ENCODE measurements around the gene VWA1.
"Not testable (repeated sequence)": the region's sequence is repeated elsewhere in the genome, so short reads cannot be mapped to it uniquely, and the experiment has no call there.

DNA sequence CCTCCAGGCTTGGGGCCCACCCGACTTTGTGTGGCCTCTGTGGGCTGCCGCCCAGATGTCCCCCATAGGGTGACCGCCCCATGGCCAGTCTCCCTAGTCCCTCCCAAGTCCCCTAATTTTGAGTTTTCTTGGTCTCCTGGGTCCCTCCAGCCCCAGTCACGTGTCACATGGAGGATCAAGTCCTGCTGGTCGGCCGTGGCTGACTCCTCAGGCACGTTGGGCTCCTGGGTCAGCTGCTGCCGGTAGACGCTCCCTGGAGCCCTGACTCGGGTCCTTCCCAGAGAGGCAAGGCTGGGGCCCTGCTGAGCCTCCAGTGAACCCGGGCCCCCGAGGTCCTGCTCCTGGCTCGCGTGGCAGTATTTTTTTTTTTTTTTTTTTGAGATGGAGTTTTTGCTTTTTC is 24.2 kb downstream of the VWA1 start:
- TF ChIP-seq, protein P1, sequence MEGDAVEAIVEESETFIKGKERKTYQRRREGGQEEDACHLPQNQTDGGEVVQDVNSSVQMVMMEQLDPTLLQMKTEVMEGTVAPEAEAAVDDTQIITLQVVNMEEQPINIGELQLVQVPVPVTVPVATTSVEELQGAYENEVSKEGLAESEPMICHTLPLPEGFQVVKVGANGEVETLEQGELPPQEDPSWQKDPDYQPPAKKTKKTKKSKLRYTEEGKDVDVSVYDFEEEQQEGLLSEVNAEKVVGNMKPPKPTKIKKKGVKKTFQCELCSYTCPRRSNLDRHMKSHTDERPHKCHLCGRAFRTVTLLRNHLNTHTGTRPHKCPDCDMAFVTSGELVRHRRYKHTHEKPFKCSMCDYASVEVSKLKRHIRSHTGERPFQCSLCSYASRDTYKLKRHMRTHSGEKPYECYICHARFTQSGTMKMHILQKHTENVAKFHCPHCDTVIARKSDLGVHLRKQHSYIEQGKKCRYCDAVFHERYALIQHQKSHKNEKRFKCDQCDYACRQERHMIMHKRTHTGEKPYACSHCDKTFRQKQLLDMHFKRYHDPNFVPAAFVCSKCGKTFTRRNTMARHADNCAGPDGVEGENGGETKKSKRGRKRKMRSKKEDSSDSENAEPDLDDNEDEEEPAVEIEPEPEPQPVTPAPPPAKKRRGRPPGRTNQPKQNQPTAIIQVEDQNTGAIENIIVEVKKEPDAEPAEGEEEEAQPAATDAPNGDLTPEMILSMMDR (conservative IDR thresholded peaks at IDR 0.05), result not testable (repeated sequence)
- not testable (repeated sequence) for TF ChIP-seq ZFX (IDR thresholded peaks at IDR 0.05)
